GDM1 (cell line): ENCODE results near the gene CCDC28A.
A peak's percentile ranks its signal among the peaks of the same experiment; 100 is the strongest.
"Not testable (repeated sequence)": the region's sequence is repeated elsewhere in the genome, so short reads cannot be mapped to it uniquely, and the experiment has no call there.

Experiments
- DNase-seq: peaks from one replicate; lab custom pipeline; 2025; lab: John Stamatoyannopoulos, UW

The CCDC28A gene

GRCh38 chr6:138773177-138774091 is at the start of gene CCDC28A:
Gene CCDC28A (plus strand): TSS chr6:138773769. CDS start chr6:138776121, 2,352 bp downstream.
- peak; percentile 95 for DNase-seq

- DNase-seq: peak; percentile 57
These were observed 49.6 kb upstream of the CCDC28A start for GRCh38 chr6:138724015-138724414.

GRCh38 chr6:138726066-138726756 is 47.4 kb upstream of the CCDC28A start:
- no peak for DNase-seq

- no peak for DNase-seq
These were observed 46.8 kb upstream of the CCDC28A start for GRCh38 chr6:138726757-138727097.

- DNase-seq: no peak
These were observed 46.4 kb upstream of the CCDC28A start for GRCh38 chr6:138727182-138727581.

- peak; percentile 47 for DNase-seq
These were observed 44.9 kb upstream of the CCDC28A start for GRCh38 chr6:138728662-138729061.

- DNase-seq: not testable (repeated sequence)
These were observed 43.5 kb upstream of the CCDC28A start for GRCh38 chr6:138730037-138730436.

- no peak for DNase-seq
These were observed 39.0 kb upstream of the CCDC28A start for GRCh38 chr6:138734585-138734984.

- no peak for DNase-seq
These were observed 36.9 kb upstream of the CCDC28A start for GRCh38 chr6:138736640-138737039.

GRCh38 chr6:138752017-138752416 is 21.6 kb upstream of the CCDC28A start:
- DNase-seq: no peak

GRCh38 chr6:138757136-138757535 is 16.4 kb upstream of the CCDC28A start:
- no peak for DNase-seq

- peak; percentile 12 for DNase-seq
These were observed 7.5 kb upstream of the CCDC28A start for GRCh38 chr6:138765896-138766655.

GRCh38 chr6:138769102-138769676 is 4.4 kb upstream of the CCDC28A start:
- peak; percentile 66 for DNase-seq

GRCh38 chr6:138772596-138773176 is 883 bp upstream of the CCDC28A start:
- DNase-seq: no peak

- DNase-seq: no peak
These were observed 801 bp downstream of the CCDC28A start for GRCh38 chr6:138774370-138774769.

GRCh38 chr6:138776659-138777058 is 3.1 kb downstream of the CCDC28A start:
- DNase-seq: no peak

GRCh38 chr6:138778331-138778730 is 4.8 kb downstream of the CCDC28A start:
- DNase-seq: no peak

GRCh38 chr6:138782243-138782642 is 8.7 kb downstream of the CCDC28A start:
- no peak for DNase-seq

- DNase-seq: no peak
These were observed 11.5 kb downstream of the CCDC28A start for GRCh38 chr6:138785079-138785478.

- DNase-seq: no peak
These were observed 12.4 kb downstream of the CCDC28A start for GRCh38 chr6:138785980-138786379.

- DNase-seq: no peak
These were observed 13.6 kb downstream of the CCDC28A start for GRCh38 chr6:138787138-138787537.
